Measurements from ENCODE around the gene SPOCK1.

GRCh38 chr5:137129886-137130680, 369.0 kb downstream of the SPOCK1 start:
- TF ChIP-seq CTCF (IDR thresholded peaks at IDR 0.05; ENCODE audit: low read depth, low read length): no peak
- TF ChIP-seq POLR2A (IDR thresholded peaks at IDR 0.05; ENCODE audit: extremely low read depth, insufficient read length): no peak
